HG02678 (cell line): ENCODE measurements around the gene SLX9.
"Not testable (repeated sequence)": the region's sequence is repeated elsewhere in the genome, so short reads cannot be mapped to it uniquely, and the experiment has no call there.

Source experiments
- ATAC-seq: cut with Tn5 transposase; IDR thresholded peaks from one replicate; pipeline ENCODE4 v1.9.1; 2021; ENCODE audit warnings: mild to moderate bottlenecking, moderate library complexity; ENCODE audit not compliant: unreplicated experiment

Gene SLX9

GRCh38 chr21:44902268-44903049 lies 37.4 kb upstream of the SLX9 start:
- no peak for ATAC-seq

- no peak for ATAC-seq
Observed at GRCh38 chr21:44903050-44903685, 36.7 kb upstream of the SLX9 start.

- ATAC-seq = no peak
Observed at GRCh38 chr21:44903689-44904088, 36.1 kb upstream of the SLX9 start.

- no peak for ATAC-seq
Observed at GRCh38 chr21:44904141-44904923, 35.5 kb upstream of the SLX9 start.

- no peak for ATAC-seq
Observed at GRCh38 chr21:44905016-44905727, 34.7 kb upstream of the SLX9 start.

- no peak for ATAC-seq
Observed at GRCh38 chr21:44905728-44906090, 34.1 kb upstream of the SLX9 start.

GRCh38 chr21:44907225-44907965 lies 32.4 kb upstream of the SLX9 start:
- ATAC-seq = no peak

- no peak for ATAC-seq
Observed at GRCh38 chr21:44907966-44908895, 31.6 kb upstream of the SLX9 start.

GRCh38 chr21:44908908-44909307 lies 30.9 kb upstream of the SLX9 start:
- no peak for ATAC-seq

- no peak for ATAC-seq
Observed at GRCh38 chr21:44909719-44910118, 30.1 kb upstream of the SLX9 start.

GRCh38 chr21:44910229-44911067 lies 29.4 kb upstream of the SLX9 start:
- no peak for ATAC-seq

- ATAC-seq = no peak
Observed at GRCh38 chr21:44911068-44911383, 28.8 kb upstream of the SLX9 start.

- no peak for ATAC-seq
Observed at GRCh38 chr21:44911384-44912157, 28.3 kb upstream of the SLX9 start.

- ATAC-seq = no peak
Observed at GRCh38 chr21:44912158-44912473, 27.7 kb upstream of the SLX9 start.

- not testable (repeated sequence) for ATAC-seq
Observed at GRCh38 chr21:44912506-44913412, 27.1 kb upstream of the SLX9 start.

- ATAC-seq = no peak
Observed at GRCh38 chr21:44913425-44914175, 26.2 kb upstream of the SLX9 start.
